IPS DF 6.9 (cell line): ENCODE results near the gene IL36A.

Experiments used
- DNase-seq: peaks from one replicate; pipeline ENCODE4 v3.0.0-alpha.2; 2013; ENCODE audit warnings: low read depth, low spot score
- H3K27ac ChIP-seq: one replicate; pipeline ENCODE4 v1.5.1; 2013; ENCODE audit warnings: low read length, control low read depth
- H3K27me3 ChIP-seq: 2 replicates; pipeline ENCODE4 v1.6.1; 2013; ENCODE audit warnings: mild to moderate bottlenecking, low read length; ENCODE audit not compliant: control insufficient read depth, insufficient read depth
- H3K36me3 ChIP-seq: 2 replicates; pipeline ENCODE4 v1.6.1; 2013; ENCODE audit warnings: low read length; ENCODE audit not compliant: control insufficient read depth, insufficient read depth
- H3K4me1 ChIP-seq: 2 replicates; pipeline ENCODE4 v1.6.1; 2013; ENCODE audit warnings: low read length; ENCODE audit not compliant: control insufficient read depth, insufficient read depth
- H3K4me3 ChIP-seq: 2 replicates; pipeline ENCODE4 v1.5.1; 2013; ENCODE audit warnings: mild to moderate bottlenecking, low read length
- H3K9me3 ChIP-seq: 2 replicates; pipeline ENCODE4 v1.6.1; 2013; ENCODE audit warnings: low read length, inconsistent platforms; ENCODE audit not compliant: control insufficient read depth, insufficient read depth
- WGBS: extraction: QIAGEN DNeasy Blood & Tissue Kit; methylation state at CpG from one replicate; pipeline ENCODE4 v1.1.7; 2013; ENCODE audit warnings: mixed read lengths, missing lambda C conversion rate; ENCODE audit not compliant: insufficient read length, insufficient coverage; 5-methylcytosine and 5-hydroxymethylcytosine counted together

The IL36A gene

DNA sequence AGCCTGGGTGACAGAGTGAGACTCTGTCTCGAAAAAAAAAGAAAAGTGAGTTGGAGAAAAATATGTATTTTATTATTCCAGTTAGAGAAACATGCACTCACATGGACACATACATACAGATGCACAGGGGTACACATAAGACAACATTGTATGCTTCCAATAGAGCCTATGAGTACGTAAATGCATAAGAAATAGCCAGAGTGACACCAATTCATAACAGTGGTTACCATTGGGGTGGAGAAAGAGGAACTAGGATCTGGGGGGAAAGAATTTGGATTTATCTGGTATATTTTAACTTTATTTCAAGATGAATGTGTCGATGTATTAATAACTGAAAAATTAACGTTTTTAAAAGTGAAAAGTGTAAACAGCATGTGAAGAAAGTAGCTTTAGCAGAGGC is 16.1 kb downstream of the IL36A start:
- Histone ChIP-seq H3K36me3 (no peaks in the 10 kb centered on the region), H3K9me3 (no peaks in the 10 kb centered on the region), H3K4me1 (no peaks in the 10 kb centered on the region), H3K27me3 (no peaks in the 10 kb centered on the region), H3K27ac (no peak overlapping the region), H3K4me3 (no peak overlapping the region)
- DNase-seq = no peak
- WGBS = 100% methylated on average over 2 of the region's 4 CpGs

- no peaks in the 10 kb centered on the region for H3K9me3 ChIP-seq
- H3K36me3 ChIP-seq = no peaks in the 10 kb centered on the region
- no peaks in the 10 kb centered on the region for H3K27me3 ChIP-seq
- no peaks in the 10 kb centered on the region; the same call in 1 of the 2 replicates for H3K4me1 ChIP-seq
- H3K4me3 ChIP-seq = no peak overlapping the region
- WGBS = no CpG with 5 or more reads among the region's 2 CpGs
- no peak overlapping the region for H3K27ac ChIP-seq
- no peak for DNase-seq
These were observed 19.5 kb downstream of the IL36A start for GRCh38 chr2:113024764-113025163.

- H3K27me3 ChIP-seq = no peaks in the 10 kb centered on the region
- H3K4me3 ChIP-seq = no peak overlapping the region
- no peaks in the 10 kb centered on the region for H3K36me3 ChIP-seq
- H3K9me3 ChIP-seq = no peaks in the 10 kb centered on the region
- H3K4me1 ChIP-seq = no peaks in the 10 kb centered on the region; the same call in 1 of the 2 replicates
- WGBS = no CpG with 5 or more reads among the region's 2 CpGs
- DNase-seq = no peak
- H3K27ac ChIP-seq = no peak overlapping the region
These were observed 20.5 kb downstream of the IL36A start for GRCh38 chr2:113025737-113026136.

GRCh38 chr2:113027691-113028090 is 22.4 kb downstream of the IL36A start:
- H3K4me3 ChIP-seq = no peak overlapping the region
- no peak for DNase-seq
- no peaks in the 10 kb centered on the region for H3K27me3 ChIP-seq
- no peaks in the 10 kb centered on the region for H3K36me3 ChIP-seq
- H3K9me3 ChIP-seq = no peaks in the 10 kb centered on the region
- no peak overlapping the region for H3K27ac ChIP-seq
- no peaks in the 10 kb centered on the region; the same call in 1 of the 2 replicates for H3K4me1 ChIP-seq
- WGBS = no CpG with 5 or more reads among the region's 2 CpGs

DNA sequence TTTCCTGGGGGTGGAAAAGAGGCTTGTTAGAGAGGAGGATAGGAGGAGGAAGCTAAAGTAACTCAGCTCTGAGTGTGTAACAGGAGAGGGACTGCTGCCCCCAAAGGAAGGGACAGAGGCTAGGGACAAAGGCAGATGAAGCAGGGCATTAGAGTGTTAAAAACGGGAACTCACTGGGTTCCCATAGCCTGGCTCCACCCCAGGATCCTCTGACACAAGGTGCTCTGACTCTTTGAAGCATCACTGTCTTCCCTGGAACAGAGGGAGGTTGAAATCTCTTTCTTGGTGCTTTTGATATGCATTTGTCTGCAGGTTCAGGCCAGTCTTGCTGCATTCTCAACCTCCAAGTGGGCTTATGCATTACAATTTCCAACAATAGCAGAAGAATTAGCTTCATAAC is 22.9 kb downstream of the IL36A start:
- no peaks in the 10 kb centered on the region for H3K27me3 ChIP-seq
- no peak overlapping the region for H3K27ac ChIP-seq
- no peaks in the 10 kb centered on the region; the same call in 1 of the 2 replicates for H3K4me1 ChIP-seq
- DNase-seq = no peak
- H3K4me3 ChIP-seq = no peak overlapping the region
- H3K9me3 ChIP-seq = no peaks in the 10 kb centered on the region
- H3K36me3 ChIP-seq = no peaks in the 10 kb centered on the region
- no CpG with 5 or more reads among the region's 1 CpG for WGBS

DNA sequence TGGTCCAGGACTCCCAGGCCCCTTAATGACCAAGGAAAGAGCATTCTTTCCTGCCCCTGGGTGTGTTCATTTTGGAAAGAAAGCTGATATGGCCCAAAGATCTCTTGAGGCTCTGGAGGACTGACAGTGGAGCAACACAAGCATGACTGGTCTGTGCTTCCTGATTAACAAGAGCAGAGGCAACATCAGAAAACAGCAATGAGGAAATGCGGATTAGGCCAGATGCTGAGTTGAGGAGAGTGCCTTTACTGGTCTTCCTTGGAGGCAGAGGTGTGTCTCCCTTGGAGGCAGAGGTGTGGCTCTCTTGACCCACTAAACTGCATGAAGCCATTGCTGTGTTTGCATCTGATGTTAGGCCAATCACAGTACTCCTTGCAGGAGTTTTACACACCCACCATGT is 27.5 kb downstream of the IL36A start:
- WGBS = no CpG with 5 or more reads among the region's 1 CpG
- Histone ChIP-seq H3K27ac (no peak overlapping the region), H3K9me3 (no peaks in the 10 kb centered on the region), H3K36me3 (no peaks in the 10 kb centered on the region), H3K4me3 (no peak overlapping the region), H3K4me1 (no peaks in the 10 kb centered on the region; the same call in 1 of the 2 replicates), H3K27me3 (no peaks in the 10 kb centered on the region)
- no peak for DNase-seq

GRCh38 chr2:113034016-113034415 is 28.8 kb downstream of the IL36A start:
- H3K27ac ChIP-seq = no peak overlapping the region
- no peaks in the 10 kb centered on the region for H3K27me3 ChIP-seq
- H3K9me3 ChIP-seq = no peaks in the 10 kb centered on the region
- WGBS = no CpG with 5 or more reads among the region's 3 CpGs
- DNase-seq = no peak
- H3K4me3 ChIP-seq = no peak overlapping the region
- no peaks in the 10 kb centered on the region for H3K36me3 ChIP-seq
- no peaks in the 10 kb centered on the region for H3K4me1 ChIP-seq

- DNase-seq = no peak
- Histone ChIP-seq H3K27me3 (no peaks in the 10 kb centered on the region), H3K9me3 (no peaks in the 10 kb centered on the region), H3K36me3 (no peaks in the 10 kb centered on the region), H3K4me1 (no peaks in the 10 kb centered on the region), H3K27ac (no peak overlapping the region), H3K4me3 (no peak overlapping the region)
- no CpG with 5 or more reads among the region's 9 CpGs for WGBS
These were observed 31.5 kb downstream of the IL36A start for GRCh38 chr2:113036763-113037162.

- Histone ChIP-seq H3K27me3 (no peaks in the 10 kb centered on the region), H3K4me3 (no peak overlapping the region), H3K4me1 (no peaks in the 10 kb centered on the region), H3K9me3 (no peaks in the 10 kb centered on the region), H3K27ac (no peak overlapping the region), H3K36me3 (no peaks in the 10 kb centered on the region)
- no CpG with 5 or more reads among the region's 3 CpGs for WGBS
- DNase-seq = no peak
These were observed 33.0 kb downstream of the IL36A start for GRCh38 chr2:113038291-113038690.

GRCh38 chr2:113039158-113039557 is 33.9 kb downstream of the IL36A start:
- no peak overlapping the region for H3K27ac ChIP-seq
- no peaks in the 10 kb centered on the region for H3K9me3 ChIP-seq
- H3K4me1 ChIP-seq = no peaks in the 10 kb centered on the region
- H3K36me3 ChIP-seq = no peaks in the 10 kb centered on the region
- no peaks in the 10 kb centered on the region for H3K27me3 ChIP-seq
- no peak for DNase-seq
- WGBS = no CpG with 5 or more reads among the region's 2 CpGs
- H3K4me3 ChIP-seq = no peak overlapping the region

DNA sequence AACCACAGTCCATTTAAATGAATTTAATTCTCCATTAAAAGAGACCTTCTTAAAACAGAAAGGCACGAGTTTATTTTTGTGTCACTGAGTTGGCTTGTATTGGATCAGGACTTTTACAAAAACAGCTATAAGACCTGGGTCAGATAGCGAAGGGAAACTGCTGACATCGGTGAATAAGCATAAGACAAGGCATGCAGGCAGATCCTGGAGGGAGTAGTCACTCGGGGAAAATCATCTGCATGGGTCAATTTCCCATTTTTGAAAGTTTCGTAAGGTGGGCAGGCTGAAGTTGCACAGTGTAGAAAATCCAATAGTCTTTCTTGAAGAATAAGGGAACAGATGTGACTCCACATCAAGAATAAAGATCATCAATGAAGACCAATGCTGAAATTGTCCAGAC is 34.5 kb downstream of the IL36A start:
- Histone ChIP-seq H3K9me3 (no peaks in the 10 kb centered on the region), H3K4me3 (no peak overlapping the region), H3K27ac (no peak overlapping the region), H3K36me3 (no peaks in the 10 kb centered on the region), H3K4me1 (no peaks in the 10 kb centered on the region), H3K27me3 (no peaks in the 10 kb centered on the region)
- DNase-seq = no peak
- no CpG with 5 or more reads among the region's 5 CpGs for WGBS
